Measurements from ENCODE around the gene COL24A1.

Gene COL24A1

GRCh38 chr1:85692730-85693314 lies 463.8 kb downstream of the COL24A1 start:
- Histone ChIP-seq H3K9me3 (ENCODE audit: low read depth, low read length) (no peaks in the 10 kb centered on the region), H3K27ac (no peak overlapping the region), H3K36me3 (ENCODE audit: insufficient read depth, low read length) (peaks cover 35% of the 10 kb centered on the region), H3K9ac (ENCODE audit: insufficient read length) (no peak overlapping the region), H3K4me3 (no peak overlapping the region)
- no peak for DNase-seq (ENCODE audit: low read depth, low spot score)
- no peak for TF ChIP-seq POLR2AphosphoS5 (IDR thresholded peaks at IDR 0.05; ENCODE audit: borderline replicate concordance, low read depth, low read length)

GRCh38 chr1:85689775-85690404 lies 466.7 kb downstream of the COL24A1 start:
- Histone ChIP-seq H3K36me3 (ENCODE audit: insufficient read depth, low read length) (peaks cover 44% of the 10 kb centered on the region), H3K4me3 (no peak overlapping the region), H3K27ac (no peak overlapping the region), H3K9ac (ENCODE audit: insufficient read length) (no peak overlapping the region), H3K9me3 (ENCODE audit: low read depth, low read length) (no peaks in the 10 kb centered on the region)
- DNase-seq (ENCODE audit: low read depth, low spot score), result no peak
- no peak for TF ChIP-seq POLR2AphosphoS5 (IDR thresholded peaks at IDR 0.05; ENCODE audit: borderline replicate concordance, low read depth, low read length)
- no peak for TF ChIP-seq FOXP2 (optimal IDR thresholded peaks at IDR 0.05; ENCODE audit: control extremely low read depth, extremely low read length, insufficient read depth)
- no peak for TF ChIP-seq EZH2 (IDR thresholded peaks at IDR 0.05)

- TF ChIP-seq POLR2AphosphoS5 (IDR thresholded peaks at IDR 0.05; ENCODE audit: borderline replicate concordance, low read depth, low read length) (no peak), EZH2 (IDR thresholded peaks at IDR 0.05) (no peak), FOXP2 (optimal IDR thresholded peaks at IDR 0.05; ENCODE audit: control extremely low read depth, extremely low read length, insufficient read depth) (no peak)
- no peak overlapping the region for H3K9ac ChIP-seq (ENCODE audit: insufficient read length)
- H3K4me3 ChIP-seq, result no peak overlapping the region
- no peak overlapping the region for H3K27ac ChIP-seq
- H3K36me3 ChIP-seq (ENCODE audit: insufficient read depth, low read length), result peaks cover 32% of the 10 kb centered on the region
- no peaks in the 10 kb centered on the region for H3K9me3 ChIP-seq (ENCODE audit: low read depth, low read length)
- no peak for DNase-seq (ENCODE audit: low read depth, low spot score)
Measured at GRCh38 chr1:85683292-85684025, 473.1 kb downstream of the COL24A1 start.

- Histone ChIP-seq H3K36me3 (ENCODE audit: insufficient read depth, low read length) (peaks cover 36% of the 10 kb centered on the region), H3K9ac (ENCODE audit: insufficient read length) (no peak overlapping the region), H3K27ac (no peak overlapping the region), H3K4me3 (no peak overlapping the region), H3K9me3 (ENCODE audit: low read depth, low read length) (no peaks in the 10 kb centered on the region)
- DNase-seq (ENCODE audit: low read depth, low spot score), result no peak
- TF ChIP-seq POLR2AphosphoS5 (IDR thresholded peaks at IDR 0.05; ENCODE audit: borderline replicate concordance, low read depth, low read length), result no peak
- TF ChIP-seq EZH2 (IDR thresholded peaks at IDR 0.05), result no peak
- TF ChIP-seq FOXP2 (optimal IDR thresholded peaks at IDR 0.05; ENCODE audit: control extremely low read depth, extremely low read length, insufficient read depth), result no peak
Measured at GRCh38 chr1:85681087-85681486, 475.5 kb downstream of the COL24A1 start.
